ENCODE results near the gene NAALADL2. TPM values are rescaled to one million over a fixed set of nuclear protein-coding genes. Genes with fewer than 3 reads are reported as not detected.

Gene NAALADL2
- total RNA-seq, 2 donors from 2014 or later: 6.2 to 14.5 TPM

- Histone ChIP-seq H3K27me3 (no peaks in the 10 kb centered on the region), H3K4me3 (no peak overlapping the region), H3K27ac (no peak overlapping the region), H3K9me3 (no peaks in the 10 kb centered on the region), H3K36me3 (replicated peaks in 1 of 2; ENCODE audit: insufficient read depth in 1 of 2, low read depth in 2 of 2) (no peaks in the 10 kb centered on the region), H3K4me1 (no peaks in the 10 kb centered on the region)
- 70 to 71% methylated on average over 2 of the region's 2 CpGs for WGBS, 2 donors
- TF ChIP-seq POLR2A (IDR thresholded peaks at IDR 0.05) (no peak), CTCF (IDR thresholded peaks at IDR 0.05) (no peak)
- ATAC-seq: no peak
- intact Hi-C loops (cut with DNase I): no loop called here
- DNase-seq: no peak
These were observed 800.7 kb downstream of the NAALADL2 start for GRCh38 chr3:175659670-175660350.

- Histone ChIP-seq H3K27me3 (no peaks in the 10 kb centered on the region), H3K4me1 (no peaks in the 10 kb centered on the region), H3K4me3 (no peak overlapping the region), H3K27ac (no peak overlapping the region), H3K9me3 (no peaks in the 10 kb centered on the region), H3K36me3 (replicated peaks in 1 of 2; ENCODE audit: insufficient read depth in 1 of 2, low read depth in 2 of 2) (no peaks in the 10 kb centered on the region)
- intact Hi-C loops (cut with DNase I): no loop called here
- TF ChIP-seq POLR2A (IDR thresholded peaks at IDR 0.05) (no peak), CTCF (IDR thresholded peaks at IDR 0.05) (no peak)
- DNase-seq (no peak), ATAC-seq (no peak)
These were observed 803.7 kb downstream of the NAALADL2 start for GRCh38 chr3:175662815-175663214.

- WGBS, 2 donors: 21 to 24% methylated on average over 1 of the region's 1 CpG
- TF ChIP-seq POLR2A (IDR thresholded peaks at IDR 0.05) (no peak), CTCF (IDR thresholded peaks at IDR 0.05) (no peak)
- Histone ChIP-seq H3K36me3 (replicated peaks in 1 of 2; ENCODE audit: insufficient read depth in 1 of 2, low read depth in 2 of 2) (no peaks in the 10 kb centered on the region), H3K27me3 (no peaks in the 10 kb centered on the region), H3K4me1 (no peaks in the 10 kb centered on the region), H3K27ac (no peak overlapping the region), H3K4me3 (no peak overlapping the region), H3K9me3 (no peaks in the 10 kb centered on the region)
- intact Hi-C loops (cut with DNase I): no loop called here
- DNase-seq (no peak), ATAC-seq (no peak)
These were observed 805.8 kb downstream of the NAALADL2 start for GRCh38 chr3:175664911-175665310.

GRCh38 chr3:175668300-175668699, 809.2 kb downstream of the NAALADL2 start:
- 42 to 67% methylated on average over 1 of the region's 1 CpG for WGBS, 2 donors
- no peaks in the 10 kb centered on the region for H3K9me3 ChIP-seq
- H3K4me3 ChIP-seq: no peak overlapping the region
- intact Hi-C loops (cut with DNase I): no loop called here
- H3K4me1 ChIP-seq: no peaks in the 10 kb centered on the region
- ATAC-seq: no peak
- no peaks in the 10 kb centered on the region for H3K36me3 ChIP-seq (replicated peaks in 1 of 2; ENCODE audit: insufficient read depth in 1 of 2, low read depth in 2 of 2)
- H3K27me3 ChIP-seq: no peaks in the 10 kb centered on the region
- DNase-seq: no peak
- TF ChIP-seq CTCF (IDR thresholded peaks at IDR 0.05): no peak
- no peak for TF ChIP-seq POLR2A (IDR thresholded peaks at IDR 0.05)
- no peak overlapping the region for H3K27ac ChIP-seq

- ATAC-seq (no peak), DNase-seq (no peak)
- intact Hi-C loops (cut with DNase I): no loop called here
- no peak for TF ChIP-seq CTCF (IDR thresholded peaks at IDR 0.05)
- TF ChIP-seq POLR2A (IDR thresholded peaks at IDR 0.05): no peak
- Histone ChIP-seq H3K9me3 (no peaks in the 10 kb centered on the region), H3K27ac (no peak overlapping the region), H3K4me1 (no peaks in the 10 kb centered on the region), H3K27me3 (no peaks in the 10 kb centered on the region), H3K4me3 (no peak overlapping the region), H3K36me3 (replicated peaks in 1 of 2; ENCODE audit: insufficient read depth in 1 of 2, low read depth in 2 of 2) (no peaks in the 10 kb centered on the region)
- WGBS, 2 donors: 73% methylated on average over 3 of the region's 3 CpGs
These were observed 811.4 kb downstream of the NAALADL2 start for GRCh38 chr3:175670557-175670956.

Measured in body of pancreas (tissue), 4 donors.